SU-DHL-6 (cell line): ENCODE results near the gene CYP2J2.

Source experiments
- CTCF ChIP-seq: fragments of 200-600 bp; sonication (generic); IDR thresholded peaks from one replicate; pipeline ENCODE4 v1.5.1; 2017; ENCODE audit warnings: antibody characterized with exemption, mild to moderate bottlenecking, low read length, moderate library complexity; ENCODE audit not compliant: insufficient read depth, poor library complexity, severe bottlenecking
- EZH2phosphoT487 ChIP-seq: fragments of 200-600 bp; sonication (generic), shearing (Covaris generic); conservative IDR thresholded peaks from 2 replicates; pipeline ENCODE4 v1.6.1; 2018; ENCODE audit warnings: mild to moderate bottlenecking, antibody characterized with exemption, low read length, moderate library complexity, mixed read lengths

- TF ChIP-seq CTCF (no peak), EZH2phosphoT487 (no peak)
Measured at GRCh38 chr1:59915516-59915915, 11.1 kb downstream of the CYP2J2 start.
